Osteoblast (primary cell): ENCODE measurements around the gene AGBL4. TPM values are rescaled to one million over a fixed set of nuclear protein-coding genes. Genes with fewer than 3 reads are reported as not detected.
A peak's percentile ranks its signal among the peaks of the same experiment; 100 is the strongest.

ENCODE experiments used
- DNase-seq: peaks from one replicate; pipeline ENCODE4 v3.0.0; 2011; ENCODE audit warnings: low spot score, mixed read lengths; ENCODE audit not compliant: insufficient read length; ENCODE audit errors: missing footprints
- H2AFZ ChIP-seq: 2 replicates; pipeline ENCODE4 v1.6.0; 2011; ENCODE audit warnings: mild to moderate bottlenecking, low read length
- H3K27ac ChIP-seq: 2 replicates; pipeline ENCODE4 v1.5.1; 2011; ENCODE audit warnings: mild to moderate bottlenecking, low read depth, low read length, moderate library complexity
- H3K27me3 ChIP-seq: 2 replicates; pipeline ENCODE4 v1.6.0; 2012; ENCODE audit warnings: mild to moderate bottlenecking, control low read depth, inconsistent platforms, low read length, moderate library complexity; ENCODE audit not compliant: insufficient read depth
- H3K36me3 ChIP-seq: 2 replicates; pipeline ENCODE4 v1.5.1; 2011; ENCODE audit warnings: mild to moderate bottlenecking, low read length, control low read depth, moderate library complexity; ENCODE audit not compliant: insufficient read depth
- H3K4me1 ChIP-seq: 2 replicates; pipeline ENCODE4 v1.5.1; 2011; ENCODE audit warnings: mild to moderate bottlenecking, low read length, control low read depth, moderate library complexity; ENCODE audit not compliant: insufficient read depth
- H3K4me2 ChIP-seq: 2 replicates; pipeline ENCODE4 v1.6.0; 2011; ENCODE audit warnings: mild to moderate bottlenecking, low read length; ENCODE audit not compliant: insufficient read depth
- H3K4me3 ChIP-seq: fragments of 200-600 bp; sonication (generic); 3 replicates; pipeline ENCODE4 v1.5.1; 2012; ENCODE audit warnings: mild to moderate bottlenecking, low read length, inconsistent platforms; ENCODE audit not compliant: insufficient read depth
- H3K79me2 ChIP-seq: 2 replicates; pipeline ENCODE4 v1.6.0; 2012; ENCODE audit warnings: mild to moderate bottlenecking, low read length, control low read depth, inconsistent platforms; ENCODE audit not compliant: insufficient read depth
- H3K9me3 ChIP-seq: 2 replicates; pipeline ENCODE4 v1.5.1; 2011; ENCODE audit warnings: low read depth, low read length, control low read depth
- H4K20me1 ChIP-seq: 2 replicates; pipeline ENCODE4 v1.6.0; 2012; ENCODE audit warnings: mild to moderate bottlenecking, low read length, control low read depth; ENCODE audit not compliant: insufficient read depth
- CTCF ChIP-seq: IDR thresholded peaks from 2 replicates; pipeline ENCODE4 v1.5.1; 2011; ENCODE audit warnings: mild to moderate bottlenecking, low read depth, low read length, moderate library complexity; ENCODE audit errors: extremely low read depth
- total RNA-seq: library from RNA; depleted of rRNA; stranded (reverse); fragments of >200 nt; gene quantifications from 2 replicates; pipeline ENCODE4 v1.2.3, GENCODE V29; 2012

AGBL4 gene
- total RNA-seq, 1 donor = not detected

DNA sequence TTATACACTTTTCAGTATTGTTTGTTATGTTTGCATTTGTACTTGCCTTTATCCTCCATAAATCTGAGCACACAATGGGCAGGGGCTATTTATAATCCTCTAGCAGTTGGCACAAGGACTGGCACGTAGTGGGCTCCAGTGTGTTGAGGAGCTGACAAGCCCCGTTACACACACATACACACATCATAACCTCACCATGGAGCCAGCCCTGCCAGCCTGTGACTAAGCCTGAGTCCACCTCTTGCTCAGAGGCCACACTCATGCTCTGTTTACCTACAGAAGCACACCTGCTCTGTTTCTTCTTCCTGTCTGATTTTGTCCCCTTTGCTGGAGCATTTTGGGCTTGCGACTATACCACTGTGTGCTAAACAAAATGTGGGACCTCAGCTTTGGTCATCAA, 1487.3 kb downstream of the AGBL4 start:
- Histone ChIP-seq H4K20me1 (no peaks in the 10 kb centered on the region), H3K27me3 (no peaks in the 10 kb centered on the region), H3K4me1 (no peaks in the 10 kb centered on the region), H3K36me3 (no peaks in the 10 kb centered on the region), H3K4me3 (no peak overlapping the region), H2AFZ (no peak overlapping the region), H3K27ac (no peak overlapping the region), H3K79me2 (no peaks in the 10 kb centered on the region), H3K9me3 (no peaks in the 10 kb centered on the region), H3K4me2 (no peak overlapping the region)
- no peak for DNase-seq
- no peak for TF ChIP-seq CTCF

- no peaks in the 10 kb centered on the region for H3K9me3 ChIP-seq
- H3K27ac ChIP-seq = no peak overlapping the region
- no peak overlapping the region for H3K4me2 ChIP-seq
- H2AFZ ChIP-seq = no peak overlapping the region
- no peak overlapping the region for H3K4me3 ChIP-seq
- H4K20me1 ChIP-seq = no peaks in the 10 kb centered on the region
- no peak for TF ChIP-seq CTCF
- H3K4me1 ChIP-seq = no peaks in the 10 kb centered on the region
- H3K27me3 ChIP-seq = no peaks in the 10 kb centered on the region
- H3K36me3 ChIP-seq = no peaks in the 10 kb centered on the region
- no peaks in the 10 kb centered on the region for H3K79me2 ChIP-seq
- no peak for DNase-seq
Observed at GRCh38 chr1:48532976-48533375, 1490.8 kb downstream of the AGBL4 start.

GRCh38 chr1:48530727-48531351, 1492.9 kb downstream of the AGBL4 start:
- H3K4me1 ChIP-seq = no peaks in the 10 kb centered on the region
- no peak overlapping the region for H3K27ac ChIP-seq
- H3K4me3 ChIP-seq = no peak overlapping the region
- H3K4me2 ChIP-seq = no peak overlapping the region
- H3K9me3 ChIP-seq = no peaks in the 10 kb centered on the region
- TF ChIP-seq CTCF = peak; percentile 69
- H3K27me3 ChIP-seq = no peaks in the 10 kb centered on the region
- H3K79me2 ChIP-seq = no peaks in the 10 kb centered on the region
- no peak overlapping the region for H2AFZ ChIP-seq
- no peaks in the 10 kb centered on the region for H4K20me1 ChIP-seq
- no peaks in the 10 kb centered on the region for H3K36me3 ChIP-seq
- DNase-seq = no peak

GRCh38 chr1:48527051-48527450, 1496.7 kb downstream of the AGBL4 start:
- H3K27me3 ChIP-seq = no peaks in the 10 kb centered on the region
- H3K36me3 ChIP-seq = no peaks in the 10 kb centered on the region
- no peak overlapping the region for H3K27ac ChIP-seq
- H3K79me2 ChIP-seq = no peaks in the 10 kb centered on the region
- H3K4me2 ChIP-seq = no peak overlapping the region
- no peaks in the 10 kb centered on the region for H3K4me1 ChIP-seq
- H3K4me3 ChIP-seq = no peak overlapping the region
- H2AFZ ChIP-seq = no peak overlapping the region
- DNase-seq = no peak
- no peaks in the 10 kb centered on the region for H3K9me3 ChIP-seq
- TF ChIP-seq CTCF = no peak
- H4K20me1 ChIP-seq = no peaks in the 10 kb centered on the region
